OCI-M1 (cell line): ENCODE results near the gene GOLGA6L7.
"Not testable (repeated sequence)": the region's sequence is repeated elsewhere in the genome, so short reads cannot be mapped to it uniquely, and the experiment has no call there.

Experiments
- DNase-seq: peaks from one replicate; lab custom pipeline; 2025; lab: John Stamatoyannopoulos, UW

The GOLGA6L7 gene

GRCh38 chr15:28884151-28884940 lies 35.9 kb upstream of the GOLGA6L7 start:
- DNase-seq: no peak

- DNase-seq: no peak
These were observed 33.2 kb upstream of the GOLGA6L7 start for GRCh38 chr15:28881600-28881999.

GRCh38 chr15:28881170-28881569 lies 32.7 kb upstream of the GOLGA6L7 start:
- peak; percentile 8 for DNase-seq

GRCh38 chr15:28880680-28881079 lies 32.2 kb upstream of the GOLGA6L7 start:
- no peak for DNase-seq

- DNase-seq: no peak
These were observed 31.1 kb upstream of the GOLGA6L7 start for GRCh38 chr15:28879551-28879950.

GRCh38 chr15:28878209-28878608 lies 29.8 kb upstream of the GOLGA6L7 start:
- DNase-seq: no peak

- DNase-seq: no peak
These were observed 28.4 kb upstream of the GOLGA6L7 start for GRCh38 chr15:28876845-28877185.

- DNase-seq: no peak
These were observed 27.8 kb upstream of the GOLGA6L7 start for GRCh38 chr15:28876131-28876844.

GRCh38 chr15:28875461-28876000 lies 27.1 kb upstream of the GOLGA6L7 start:
- no peak for DNase-seq

GRCh38 chr15:28873585-28874190 lies 25.2 kb upstream of the GOLGA6L7 start:
- DNase-seq: no peak

GRCh38 chr15:28873006-28873405 lies 24.6 kb upstream of the GOLGA6L7 start:
- DNase-seq: no peak

GRCh38 chr15:28871168-28871567 lies 22.7 kb upstream of the GOLGA6L7 start:
- no peak for DNase-seq

- DNase-seq: no peak
These were observed 20.4 kb upstream of the GOLGA6L7 start for GRCh38 chr15:28868744-28869345.

GRCh38 chr15:28861589-28862293 lies 13.3 kb upstream of the GOLGA6L7 start:
- not testable (repeated sequence) for DNase-seq

GRCh38 chr15:28861031-28861534 lies 12.6 kb upstream of the GOLGA6L7 start:
- DNase-seq: no peak

- DNase-seq: not testable (repeated sequence)
These were observed 6.1 kb upstream of the GOLGA6L7 start for GRCh38 chr15:28854578-28854977.

- not testable (repeated sequence) for DNase-seq
These were observed 5.2 kb upstream of the GOLGA6L7 start for GRCh38 chr15:28853654-28854053.

GRCh38 chr15:28849766-28850165 lies 1.3 kb upstream of the GOLGA6L7 start:
- DNase-seq: not testable (repeated sequence)

- not testable (repeated sequence) for DNase-seq
These were observed 827 bp upstream of the GOLGA6L7 start for GRCh38 chr15:28849271-28849670.

GRCh38 chr15:28847959-28848358 lies 485 bp downstream of the GOLGA6L7 start:
- not testable (repeated sequence) for DNase-seq

- not testable (repeated sequence) for DNase-seq
These were observed 1.2 kb downstream of the GOLGA6L7 start for GRCh38 chr15:28847247-28847646.
